ENCODE measurements around the gene AVP. TPM values are rescaled to one million over a fixed set of nuclear protein-coding genes. Genes with fewer than 3 reads are reported as not detected.
"Not testable (repeated sequence)": the region's sequence is repeated elsewhere in the genome, so short reads cannot be mapped to it uniquely, and the experiment has no call there.

The AVP gene
- total RNA-seq, 1 donor = not detected

DNA sequence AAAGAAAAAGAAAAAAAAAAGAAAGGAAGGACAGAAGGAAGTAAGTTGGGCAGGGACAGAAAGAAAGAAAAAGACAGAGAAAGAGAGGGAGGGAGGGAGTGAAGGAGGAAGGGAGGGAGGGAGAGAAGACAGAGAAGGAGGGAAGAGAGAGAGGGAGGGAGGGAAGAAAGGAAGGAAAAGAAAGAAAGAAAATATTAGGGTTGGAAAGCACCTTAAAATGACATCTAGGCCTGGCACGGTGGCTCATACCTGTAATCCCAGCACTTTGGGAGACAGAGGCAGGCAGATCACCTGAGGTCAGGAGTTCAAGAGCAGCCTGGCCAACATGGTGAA is 42.0 kb upstream of the AVP start:
- DNase-seq (ENCODE audit: low read depth) = no peak
- no peak overlapping the region for H3K4me3 ChIP-seq (ENCODE audit: low read depth, low read length)
- TF ChIP-seq CTCF (IDR thresholded peaks at IDR 0.05; ENCODE audit: insufficient read depth, low read length) = no peak

GRCh38 chr20:3125776-3126526 is 41.4 kb upstream of the AVP start:
- H3K4me3 ChIP-seq (ENCODE audit: low read depth, low read length); DNase-seq (ENCODE audit: low read depth): not testable (repeated sequence)

DNA sequence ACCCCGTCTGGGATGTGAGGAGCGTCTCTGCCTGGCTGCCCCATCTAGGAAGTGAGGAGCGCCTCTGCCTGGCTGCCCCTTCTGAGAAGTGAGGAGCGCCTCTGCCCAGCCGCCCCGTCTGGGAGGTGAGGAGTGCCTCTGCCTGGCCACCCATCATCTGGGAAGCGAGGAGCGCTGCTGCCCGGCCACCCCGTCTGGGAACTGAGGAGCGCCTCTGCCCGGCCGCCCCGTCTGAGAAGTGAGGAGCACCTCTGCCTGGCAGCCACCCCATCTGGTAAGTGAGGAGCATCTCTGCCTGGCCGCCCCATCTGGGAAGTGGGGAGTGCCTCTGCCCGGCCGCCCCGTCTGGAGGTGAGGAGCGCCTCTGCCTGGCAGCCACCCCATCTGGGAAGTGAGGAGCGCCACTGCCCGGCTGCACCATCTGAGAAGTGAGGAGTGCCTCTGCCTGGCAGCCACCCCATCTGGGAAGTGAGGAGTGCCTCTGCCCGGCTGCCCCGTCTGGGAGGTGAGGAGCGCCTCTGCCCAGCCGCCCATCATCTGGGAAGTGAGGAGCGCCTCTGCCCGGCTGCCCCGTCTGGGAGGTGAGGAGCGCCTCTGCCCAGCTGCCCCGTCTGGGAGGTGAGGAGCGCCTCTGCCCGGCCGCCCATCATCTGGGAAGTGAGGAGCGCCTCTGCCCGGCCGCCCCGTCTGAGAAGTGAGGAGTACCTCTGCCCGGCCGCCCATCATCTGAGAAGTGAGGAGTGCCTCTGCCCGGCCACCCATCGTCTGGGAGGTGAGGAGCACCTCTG is 40.4 kb upstream of the AVP start:
- not testable (repeated sequence) for H3K4me3 ChIP-seq (ENCODE audit: low read depth, low read length); DNase-seq (ENCODE audit: low read depth)

GRCh38 chr20:3124163-3124562 is 39.6 kb upstream of the AVP start:
- DNase-seq (ENCODE audit: low read depth); H3K4me3 ChIP-seq (ENCODE audit: low read depth, low read length): not testable (repeated sequence)

DNA sequence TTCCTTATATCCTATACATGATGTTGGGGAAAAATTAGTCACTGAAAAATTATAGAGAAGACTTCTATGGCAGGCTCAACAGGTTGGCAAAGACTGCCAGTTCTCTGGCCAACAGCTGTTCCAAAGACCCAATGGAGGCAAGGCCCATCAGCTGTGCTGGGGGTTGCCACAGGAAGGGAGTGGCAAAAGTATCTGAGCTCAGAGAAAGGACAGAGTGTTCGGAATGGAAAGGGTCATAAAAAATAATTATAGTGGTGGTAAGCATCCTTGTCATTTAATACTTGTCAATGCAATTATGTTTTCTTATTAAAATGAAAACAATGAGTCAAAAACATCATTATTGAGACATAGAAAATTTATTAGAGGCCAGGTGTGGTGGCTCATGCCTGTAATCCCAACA is 39.0 kb upstream of the AVP start:
- TF ChIP-seq CTCF (IDR thresholded peaks at IDR 0.05; ENCODE audit: insufficient read depth, low read length) = no peak
- H3K4me3 ChIP-seq (ENCODE audit: low read depth, low read length) = no peak overlapping the region
- no peak for DNase-seq (ENCODE audit: low read depth)

DNA sequence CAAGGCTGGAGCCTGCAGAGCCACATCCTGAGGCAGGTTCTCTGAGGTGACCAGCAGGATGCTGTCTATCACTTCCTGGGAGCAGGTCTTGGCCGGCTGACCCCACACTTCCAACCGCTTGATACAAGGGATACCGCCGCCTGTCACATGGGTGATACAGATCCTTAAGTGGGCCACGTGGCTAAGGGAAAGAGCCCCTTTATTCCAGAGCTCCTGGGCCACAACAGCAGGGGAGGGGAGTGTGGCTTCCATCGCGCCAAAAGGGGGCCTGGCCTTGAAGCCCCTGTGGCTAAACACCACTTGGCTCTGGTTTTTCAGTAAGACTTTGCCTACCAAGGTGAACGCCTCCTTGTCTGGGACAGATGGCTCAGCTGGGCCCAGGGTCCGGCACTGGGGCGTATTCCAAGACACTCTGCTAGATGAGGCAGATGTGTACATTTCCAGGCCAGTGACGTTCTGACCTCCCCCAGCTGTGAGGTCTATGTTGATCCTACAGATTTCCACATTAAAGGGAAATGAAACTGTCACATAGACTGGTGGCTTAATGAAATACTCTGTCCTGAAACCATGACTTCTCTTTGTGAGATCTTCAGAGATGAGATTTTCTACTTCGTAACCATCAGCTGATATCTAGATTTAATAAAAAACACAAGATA is 37.6 kb upstream of the AVP start:
- no peak overlapping the region for H3K4me3 ChIP-seq (ENCODE audit: low read depth, low read length)
- no peak for TF ChIP-seq CTCF (IDR thresholded peaks at IDR 0.05; ENCODE audit: insufficient read depth, low read length)
- no peak for DNase-seq (ENCODE audit: low read depth)

GRCh38 chr20:3121271-3121911 is 36.9 kb upstream of the AVP start:
- no peak for DNase-seq (ENCODE audit: low read depth)
- no peak for TF ChIP-seq CTCF (IDR thresholded peaks at IDR 0.05; ENCODE audit: insufficient read depth, low read length)
- no peak overlapping the region for H3K4me3 ChIP-seq (ENCODE audit: low read depth, low read length)

DNA sequence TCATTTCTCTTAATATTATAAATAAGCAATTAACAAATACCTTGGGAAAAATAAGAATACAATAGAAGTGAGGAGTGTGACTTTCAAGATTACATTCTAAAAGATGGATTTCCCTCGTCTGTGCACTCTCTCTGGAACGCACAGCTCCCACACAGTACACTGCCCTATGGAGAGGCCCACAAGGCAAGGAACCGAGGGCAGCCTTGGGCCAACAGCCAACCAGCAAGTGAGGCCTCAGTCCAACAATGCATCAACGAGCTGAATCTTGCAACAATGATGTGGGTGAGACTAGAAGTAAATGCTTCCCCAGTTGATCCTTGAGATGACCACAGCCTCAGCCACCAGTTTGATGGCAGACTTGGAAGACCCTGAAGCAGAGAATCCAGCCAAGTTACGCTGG is 34.5 kb upstream of the AVP start:
- no peak for DNase-seq (ENCODE audit: low read depth)
- H3K4me3 ChIP-seq (ENCODE audit: low read depth, low read length) = no peak overlapping the region

More for the DNA sequence above, 34.5 kb upstream of the AVP start:
- TF ChIP-seq CTCF (IDR thresholded peaks at IDR 0.05; ENCODE audit: insufficient read depth, low read length) = no peak
